Measurements from ENCODE around the gene LPCAT1.

Gene LPCAT1

GRCh38 chr5:1419476-1420210 is 104.1 kb downstream of the LPCAT1 start:
- no peak for DNase-seq

- DNase-seq: no peak
Observed at GRCh38 chr5:1418921-1419280, 104.9 kb downstream of the LPCAT1 start.

- no peak for DNase-seq
Observed at GRCh38 chr5:1418238-1418920, 105.4 kb downstream of the LPCAT1 start.

- DNase-seq: no peak
Observed at GRCh38 chr5:1417586-1418225, 106.1 kb downstream of the LPCAT1 start.

- no peak for DNase-seq
Observed at GRCh38 chr5:1416856-1417469, 106.8 kb downstream of the LPCAT1 start.

GRCh38 chr5:1415626-1416360 is 108.0 kb downstream of the LPCAT1 start:
- DNase-seq: no peak

GRCh38 chr5:1415059-1415425 is 108.7 kb downstream of the LPCAT1 start:
- DNase-seq: no peak

GRCh38 chr5:1414311-1415058 is 109.3 kb downstream of the LPCAT1 start:
- DNase-seq: no peak

- no peak for DNase-seq
Observed at GRCh38 chr5:1413611-1414241, 110.0 kb downstream of the LPCAT1 start.

GRCh38 chr5:1413211-1413610 is 110.5 kb downstream of the LPCAT1 start:
- no peak for DNase-seq

- DNase-seq: no peak
Observed at GRCh38 chr5:1412621-1413020, 111.1 kb downstream of the LPCAT1 start.

- DNase-seq: no peak
Observed at GRCh38 chr5:1412163-1412562, 111.6 kb downstream of the LPCAT1 start.
